ENCODE results near the gene SMARCD3. TPM values are rescaled to one million over a fixed set of nuclear protein-coding genes. Genes with fewer than 3 reads are reported as not detected.

The SMARCD3 gene
- total RNA-seq, 2 donors from 2014 or later = 40.0 to 43.5 TPM

- no peak overlapping the region for H3K27ac ChIP-seq (ENCODE audit: low read depth, low read length)
- H3K4me3 ChIP-seq (ENCODE audit: low read length) = no peak overlapping the region
- Mint-ChIP-seq H3K27me3 (ENCODE audit: insufficient read depth) (peaks cover 42% of the 10 kb centered on the region), H3K36me3 (ENCODE audit: low read depth) (no peaks in the 10 kb centered on the region), H3K4me1 (peaks cover 3% of the 10 kb centered on the region), H3K4me3 (no peak overlapping the region), H3K9me3 (peaks cover 5% of the 10 kb centered on the region), H3K27ac (no peak overlapping the region)
- H3K36me3 ChIP-seq (ENCODE audit: control insufficient read depth, insufficient read depth, low read length) = no peaks in the 10 kb centered on the region
- peaks cover 8% of the 10 kb centered on the region for H3K9me3 ChIP-seq (ENCODE audit: control insufficient read depth, low read length)
- no peak overlapping the region for H3K9ac ChIP-seq (ENCODE audit: extremely low read depth, low read length, poor library complexity, severe bottlenecking)
- DNase-seq = no peak
- WGBS, 2 experiments (ENCODE audit: insufficient coverage in 1 of 2, insufficient read length in 1 of 2) = 91 to 95% methylated on average over 9 to 12 of the region's 12 CpGs
- TF ChIP-seq CTCF (conservative IDR thresholded peaks at IDR 0.05) = no peak
- no peaks in the 10 kb centered on the region for H3K4me1 ChIP-seq (ENCODE audit: control insufficient read depth, insufficient read depth, low read length)
- no peaks in the 10 kb centered on the region for H3K27me3 ChIP-seq (ENCODE audit: control insufficient read depth, insufficient read depth, low read length, poor library complexity, severe bottlenecking)
Measured at GRCh38 chr7:151278949-151279348, 30.5 kb upstream of the SMARCD3 start.

- Mint-ChIP-seq H3K36me3 (ENCODE audit: low read depth) (no peaks in the 10 kb centered on the region), H3K4me1 (peaks cover 3% of the 10 kb centered on the region), H3K9me3 (no peaks in the 10 kb centered on the region), H3K27ac (no peak overlapping the region), H3K4me3 (peak overlapping the region; percentile 42), H3K27me3 (ENCODE audit: insufficient read depth) (peaks cover 40% of the 10 kb centered on the region)
- Histone ChIP-seq H3K9me3 (ENCODE audit: control insufficient read depth, low read length) (no peaks in the 10 kb centered on the region), H3K27ac (ENCODE audit: low read depth, low read length) (no peak overlapping the region), H3K36me3 (ENCODE audit: control insufficient read depth, insufficient read depth, low read length) (no peaks in the 10 kb centered on the region), H3K4me3 (ENCODE audit: low read length) (no peak overlapping the region), H3K4me1 (ENCODE audit: control insufficient read depth, insufficient read depth, low read length) (no peaks in the 10 kb centered on the region), H3K27me3 (ENCODE audit: control insufficient read depth, insufficient read depth, low read length, poor library complexity, severe bottlenecking) (no peaks in the 10 kb centered on the region), H3K9ac (ENCODE audit: extremely low read depth, low read length, poor library complexity, severe bottlenecking) (no peak overlapping the region)
- DNase-seq = no peak
- TF ChIP-seq CTCF (conservative IDR thresholded peaks at IDR 0.05) = no peak
- 81 to 88% methylated on average over 7 to 8 of the region's 8 CpGs for WGBS, 2 experiments (ENCODE audit: insufficient coverage in 1 of 2, insufficient read length in 1 of 2)
Measured at GRCh38 chr7:151277631-151278030, 29.1 kb upstream of the SMARCD3 start.

GRCh38 chr7:151276666-151277590 is 28.4 kb upstream of the SMARCD3 start:
- TF ChIP-seq CTCF (conservative IDR thresholded peaks at IDR 0.05) = no peak
- peaks cover 3% of the 10 kb centered on the region for H3K4me1 Mint-ChIP-seq
- no peaks in the 10 kb centered on the region for H3K27me3 ChIP-seq (ENCODE audit: control insufficient read depth, insufficient read depth, low read length, poor library complexity, severe bottlenecking)
- H3K27ac Mint-ChIP-seq = no peak overlapping the region
- H3K4me1 ChIP-seq (ENCODE audit: control insufficient read depth, insufficient read depth, low read length) = no peaks in the 10 kb centered on the region
- peak; percentile 86 for DNase-seq
- H3K27me3 Mint-ChIP-seq (ENCODE audit: insufficient read depth) = peaks cover 40% of the 10 kb centered on the region
- no peaks in the 10 kb centered on the region for H3K36me3 Mint-ChIP-seq (ENCODE audit: low read depth)
- WGBS, 2 experiments (ENCODE audit: insufficient coverage in 1 of 2, insufficient read length in 1 of 2) = 15 to 17% methylated on average over 23 to 63 of the region's 63 CpGs
- H3K9me3 ChIP-seq (ENCODE audit: control insufficient read depth, low read length) = no peaks in the 10 kb centered on the region
- peak overlapping the region; percentile 42 for H3K4me3 Mint-ChIP-seq
- H3K27ac ChIP-seq (ENCODE audit: low read depth, low read length) = no peak overlapping the region
- no peak overlapping the region for H3K9ac ChIP-seq (ENCODE audit: extremely low read depth, low read length, poor library complexity, severe bottlenecking)
- no peaks in the 10 kb centered on the region for H3K36me3 ChIP-seq (ENCODE audit: control insufficient read depth, insufficient read depth, low read length)
- H3K4me3 ChIP-seq (ENCODE audit: low read length) = peak overlapping the region; percentile 65
- H3K9me3 Mint-ChIP-seq = no peaks in the 10 kb centered on the region

All from endodermal cell (in vitro differentiated cells).